ENCODE measurements around the gene ACTN2. TPM values are rescaled to one million over a fixed set of nuclear protein-coding genes. Genes with fewer than 3 reads are reported as not detected.

Gene ACTN2
- total RNA-seq, 4 donors from 2014 or later, result 0.16 to 0.55 TPM; not detected in 2

GRCh38 chr1:236725668-236726067 is 39.4 kb downstream of the ACTN2 start:
- no peak overlapping the region for H3K27ac ChIP-seq
- TF ChIP-seq CTCF (IDR thresholded peaks at IDR 0.05), result no peak
- TF ChIP-seq POLR2AphosphoS5 (IDR thresholded peaks at IDR 0.05), result no peak
- TF ChIP-seq POLR2A (IDR thresholded peaks at IDR 0.05), result no peak
- no peak for TF ChIP-seq EP300 (IDR thresholded peaks at IDR 0.05; ENCODE audit: low read depth)

GRCh38 chr1:236727521-236727920 is 41.2 kb downstream of the ACTN2 start:
- no peak overlapping the region for H3K27ac ChIP-seq
- no peak overlapping the region for H3K4me3 ChIP-seq
- no peaks in the 10 kb centered on the region for H3K9me3 ChIP-seq
- intact Hi-C loops (cut with DNase I; ENCODE audit: low total_unique reads), result no loop called here
- TF ChIP-seq CTCF (IDR thresholded peaks at IDR 0.05), result no peak
- no peak for TF ChIP-seq POLR2AphosphoS5 (IDR thresholded peaks at IDR 0.05)
- no peak for TF ChIP-seq EP300 (IDR thresholded peaks at IDR 0.05; ENCODE audit: low read depth)
- no peak for TF ChIP-seq POLR2A (IDR thresholded peaks at IDR 0.05)
- no peaks in the 10 kb centered on the region for H3K27me3 ChIP-seq
- no peaks in the 10 kb centered on the region for H3K4me1 ChIP-seq
- 33 to 80% methylated on average over 1 to 11 of the region's 11 CpGs for WGBS, 2 donors (ENCODE audit: low coverage in 1 of 2)
- no peaks in the 10 kb centered on the region for H3K36me3 ChIP-seq
- no peak for DNase-seq
- in situ Hi-C loops (cut with MboI; ENCODE audit: low pct_ligation_motif_present in 1 of 4, low pct_unique_long_range_greater_than_20kb in 1 of 4, low sequenced_read_pairs in 3 of 4), result no loop called here

More at GRCh38 chr1:236725668-236726067, 39.4 kb downstream of the ACTN2 start:
- Histone ChIP-seq H3K4me3 (no peak overlapping the region), H3K36me3 (no peaks in the 10 kb centered on the region), H3K4me1 (no peaks in the 10 kb centered on the region), H3K9me3 (no peaks in the 10 kb centered on the region), H3K27me3 (no peaks in the 10 kb centered on the region)
- in situ Hi-C loops (cut with MboI; ENCODE audit: low pct_ligation_motif_present in 1 of 4, low pct_unique_long_range_greater_than_20kb in 1 of 4, low sequenced_read_pairs in 3 of 4), result no loop called here
- DNase-seq, result no peak
- intact Hi-C loops (cut with DNase I; ENCODE audit: low total_unique reads), result no loop called here
- 60% methylated on average over 3 of the region's 3 CpGs; no CpG with 5 or more reads in 1 of the 2 donors for WGBS, 2 donors (ENCODE audit: low coverage in 1 of 2)

- no peaks in the 10 kb centered on the region for H3K27me3 ChIP-seq
- H3K9me3 ChIP-seq, result no peaks in the 10 kb centered on the region
- TF ChIP-seq POLR2A (IDR thresholded peaks at IDR 0.05), result no peak
- no peak for TF ChIP-seq EP300 (IDR thresholded peaks at IDR 0.05; ENCODE audit: low read depth)
- no peak for TF ChIP-seq POLR2AphosphoS5 (IDR thresholded peaks at IDR 0.05)
- no peak for TF ChIP-seq CTCF (IDR thresholded peaks at IDR 0.05)
- WGBS, 2 donors (ENCODE audit: low coverage in 1 of 2), result 69 to 76% methylated on average over 2 to 4 of the region's 4 CpGs
- H3K27ac ChIP-seq, result no peak overlapping the region
- H3K4me1 ChIP-seq, result no peaks in the 10 kb centered on the region
- no peak overlapping the region for H3K4me3 ChIP-seq
- intact Hi-C loops (cut with DNase I; ENCODE audit: low total_unique reads) (no loop called here), in situ Hi-C loops (cut with MboI; ENCODE audit: low pct_ligation_motif_present in 1 of 4, low pct_unique_long_range_greater_than_20kb in 1 of 4, low sequenced_read_pairs in 3 of 4) (no loop called here)
- H3K36me3 ChIP-seq, result no peaks in the 10 kb centered on the region
- no peak for DNase-seq
These were observed 42.5 kb downstream of the ACTN2 start for GRCh38 chr1:236728752-236729151.

- intact Hi-C loops (cut with DNase I; ENCODE audit: low total_unique reads), result no loop called here
- 71 to 100% methylated on average over 1 to 3 of the region's 3 CpGs for WGBS, 2 donors (ENCODE audit: low coverage in 1 of 2)
- in situ Hi-C loops (cut with MboI; ENCODE audit: low pct_ligation_motif_present in 1 of 4, low pct_unique_long_range_greater_than_20kb in 1 of 4, low sequenced_read_pairs in 3 of 4), result no loop called here
- TF ChIP-seq EP300 (IDR thresholded peaks at IDR 0.05; ENCODE audit: low read depth) (no peak), POLR2A (IDR thresholded peaks at IDR 0.05) (no peak), POLR2AphosphoS5 (IDR thresholded peaks at IDR 0.05) (no peak)
- Histone ChIP-seq H3K9me3 (no peaks in the 10 kb centered on the region), H3K27ac (no peak overlapping the region), H3K4me3 (no peak overlapping the region), H3K4me1 (no peaks in the 10 kb centered on the region), H3K36me3 (no peaks in the 10 kb centered on the region), H3K27me3 (no peaks in the 10 kb centered on the region)
- no peak for DNase-seq
These were observed 47.4 kb downstream of the ACTN2 start for GRCh38 chr1:236733653-236734052.

- no peaks in the 10 kb centered on the region for H3K4me1 ChIP-seq
- 50 to 56% methylated on average over 5 to 8 of the region's 8 CpGs for WGBS, 2 donors (ENCODE audit: low coverage in 1 of 2)
- no peaks in the 10 kb centered on the region for H3K36me3 ChIP-seq
- no peaks in the 10 kb centered on the region for H3K9me3 ChIP-seq
- TF ChIP-seq POLR2AphosphoS5 (IDR thresholded peaks at IDR 0.05), result no peak
- TF ChIP-seq EP300 (IDR thresholded peaks at IDR 0.05; ENCODE audit: low read depth), result no peak
- no peak for TF ChIP-seq CTCF (IDR thresholded peaks at IDR 0.05)
- H3K27ac ChIP-seq, result no peak overlapping the region
- intact Hi-C loops (cut with DNase I; ENCODE audit: low total_unique reads) (no loop called here), in situ Hi-C loops (cut with MboI; ENCODE audit: low pct_ligation_motif_present in 1 of 4, low pct_unique_long_range_greater_than_20kb in 1 of 4, low sequenced_read_pairs in 3 of 4) (no loop called here)
- no peak for DNase-seq
- H3K27me3 ChIP-seq, result no peaks in the 10 kb centered on the region
- no peak overlapping the region for H3K4me3 ChIP-seq
These were observed 48.0 kb downstream of the ACTN2 start for GRCh38 chr1:236734141-236734765.
